GM10847 (cell line): Measurements from ENCODE around the gene CD63.

ENCODE experiments used
- POLR2A ChIP-seq: IDR thresholded peaks from 2 replicates; pipeline ENCODE4 v1.6.1; 2011; ENCODE audit not compliant: insufficient read length; ENCODE audit errors: extremely low read depth

Gene CD63

GRCh38 chr12:55706568-55707218 is 22.1 kb downstream of the CD63 start:
- TF ChIP-seq POLR2A: no peak

GRCh38 chr12:55705782-55706402 is 22.9 kb downstream of the CD63 start:
- TF ChIP-seq POLR2A: no peak

- no peak for TF ChIP-seq POLR2A
Measured at GRCh38 chr12:55704824-55705718, 23.7 kb downstream of the CD63 start.

DNA sequence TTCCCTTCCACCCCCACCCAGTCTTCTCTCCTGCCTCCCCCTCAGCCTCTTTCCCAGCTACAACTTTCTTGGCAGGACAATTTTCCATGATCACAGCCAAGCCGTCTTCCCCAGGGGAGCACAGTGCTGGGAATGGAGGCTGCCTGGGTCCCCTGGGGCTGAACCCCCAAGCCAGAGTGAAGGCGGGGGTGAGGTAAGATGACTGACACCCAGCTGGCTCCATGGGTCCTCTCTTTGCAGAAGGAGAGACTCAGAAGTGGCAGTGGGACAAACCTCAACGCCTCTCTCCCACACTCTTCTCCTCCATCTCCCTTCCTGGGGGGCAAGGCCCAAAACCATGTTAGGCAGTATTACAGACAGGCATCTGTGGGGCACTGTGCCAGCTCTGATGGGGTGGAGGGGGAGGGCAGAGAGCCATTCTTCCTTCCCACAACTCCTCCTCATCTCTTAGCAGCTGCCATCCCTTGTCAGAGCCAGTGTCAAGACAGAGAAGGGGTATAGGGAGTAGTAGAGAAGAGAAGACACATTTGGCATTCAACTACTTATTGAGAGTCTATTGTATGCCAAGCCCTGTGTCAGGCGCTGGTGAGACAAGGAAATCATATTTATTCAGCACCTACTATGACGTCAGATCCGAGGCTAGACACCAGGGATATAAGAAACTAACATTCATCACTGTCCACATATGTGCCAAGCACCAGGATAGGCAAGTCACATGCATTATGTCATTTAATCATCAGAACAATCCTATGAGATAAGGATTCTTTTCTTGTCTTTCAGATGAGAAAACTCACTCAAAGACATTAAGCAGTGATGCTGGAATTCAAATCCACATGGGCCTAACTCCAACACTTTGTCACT is 24.7 kb downstream of the CD63 start:
- TF ChIP-seq POLR2A: no peak

GRCh38 chr12:55703288-55703687 is 25.5 kb downstream of the CD63 start:
- no peak for TF ChIP-seq POLR2A

DNA sequence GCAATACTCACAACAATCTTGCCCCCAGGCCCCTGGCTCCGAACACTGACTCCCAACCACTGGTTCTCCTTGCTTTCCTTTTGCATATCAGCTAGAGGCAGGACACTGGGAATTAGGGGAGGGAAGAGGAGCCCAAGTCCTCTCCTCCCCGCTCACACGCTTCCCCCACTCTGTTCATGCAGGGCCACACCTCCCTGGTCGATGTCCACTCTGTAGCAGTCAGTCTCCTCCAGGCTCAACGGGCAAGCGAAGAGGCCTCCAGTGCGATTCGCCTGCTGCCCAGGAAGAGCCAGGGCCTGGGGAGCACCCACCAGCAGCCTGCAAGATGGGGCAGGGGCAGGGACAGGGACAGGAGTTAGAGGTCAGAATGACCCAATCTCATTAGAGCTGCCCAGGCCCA is 25.9 kb downstream of the CD63 start:
- TF ChIP-seq POLR2A: no peak

- no peak for TF ChIP-seq POLR2A
Measured at GRCh38 chr12:55700255-55701018, 28.4 kb downstream of the CD63 start.

DNA sequence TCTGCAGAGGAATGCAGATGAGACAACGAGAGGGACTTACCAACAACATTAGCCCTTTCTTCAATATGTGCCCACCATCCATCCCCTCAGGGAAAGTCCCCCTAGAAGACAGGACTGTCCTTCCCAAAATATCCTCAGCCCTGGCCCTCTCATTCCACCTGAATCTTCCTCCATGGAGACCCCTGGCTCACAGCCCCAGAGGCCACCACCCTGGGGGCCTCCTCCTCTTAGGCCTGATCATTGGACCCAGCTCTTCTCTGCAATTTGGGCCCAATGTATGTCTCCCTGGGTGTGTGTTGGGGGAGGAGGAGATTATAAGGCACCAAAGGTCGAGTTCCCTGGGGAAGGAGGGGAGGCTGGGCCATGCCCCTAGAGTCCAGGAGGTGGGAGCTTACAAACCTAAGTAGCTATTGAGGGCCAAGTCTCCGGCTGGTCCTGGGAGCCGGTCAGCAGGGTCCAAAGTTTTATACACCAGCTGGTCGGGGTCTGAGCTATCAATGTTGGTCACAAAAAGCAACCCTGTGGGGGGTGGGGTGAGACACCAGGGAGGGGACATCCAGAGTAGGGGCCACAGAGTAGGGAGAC is 29.2 kb downstream of the CD63 start:
- no peak for TF ChIP-seq POLR2A

DNA sequence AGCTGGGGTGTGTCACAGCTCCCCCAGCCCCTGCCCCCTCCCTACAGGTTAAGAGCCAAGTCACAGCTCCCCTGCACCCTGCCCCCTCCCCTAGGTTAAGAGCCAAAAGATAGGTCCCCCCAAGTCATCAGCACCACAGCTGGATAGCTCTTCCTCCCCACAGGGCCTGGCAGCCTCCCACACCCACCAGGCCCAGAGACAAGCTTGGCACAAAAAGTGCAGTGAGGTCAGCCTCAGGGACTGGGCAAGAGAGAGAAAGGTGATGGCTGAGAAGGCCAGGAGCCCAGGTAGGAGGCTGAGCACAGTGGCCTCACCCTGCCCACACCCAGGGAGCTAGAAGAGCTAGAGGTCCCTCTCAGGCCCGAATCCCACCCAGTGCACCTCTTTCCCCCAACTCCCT is 29.8 kb downstream of the CD63 start:
- TF ChIP-seq POLR2A: no peak

DNA sequence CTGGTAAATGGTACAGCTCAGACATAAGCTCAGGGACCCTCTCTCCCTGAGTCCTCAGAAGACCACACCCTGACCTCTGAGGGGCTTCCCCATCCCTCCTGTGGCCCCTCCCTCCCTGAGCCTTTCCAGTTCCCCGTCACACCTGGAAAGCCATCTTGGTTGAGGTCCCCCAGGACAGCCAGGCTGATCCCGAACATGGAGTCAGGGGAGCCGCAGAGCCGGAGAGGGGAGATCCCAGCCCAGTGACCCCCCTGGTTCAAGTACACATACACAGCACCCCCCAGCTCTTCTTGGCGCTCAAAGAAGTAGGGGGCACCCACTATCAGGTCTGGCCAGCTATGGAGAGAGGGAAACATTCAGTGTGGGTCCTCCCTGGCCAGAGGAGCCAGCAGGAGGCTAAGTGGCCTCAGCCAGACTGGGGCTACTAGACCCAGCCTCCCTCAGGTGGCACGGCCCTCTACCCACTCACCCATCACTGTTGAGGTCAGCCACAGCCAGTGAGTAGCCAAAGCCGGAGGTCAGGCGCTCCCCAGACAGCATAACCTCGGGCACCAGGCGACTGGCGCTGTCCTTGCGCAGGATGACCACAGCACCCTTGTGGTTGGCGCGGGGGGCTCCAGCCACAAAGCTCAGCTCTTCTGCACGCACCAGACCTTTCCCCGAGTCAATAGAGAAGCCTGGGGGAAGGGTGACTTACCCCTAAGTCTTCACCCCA is 30.4 kb downstream of the CD63 start:
- TF ChIP-seq POLR2A: no peak

DNA sequence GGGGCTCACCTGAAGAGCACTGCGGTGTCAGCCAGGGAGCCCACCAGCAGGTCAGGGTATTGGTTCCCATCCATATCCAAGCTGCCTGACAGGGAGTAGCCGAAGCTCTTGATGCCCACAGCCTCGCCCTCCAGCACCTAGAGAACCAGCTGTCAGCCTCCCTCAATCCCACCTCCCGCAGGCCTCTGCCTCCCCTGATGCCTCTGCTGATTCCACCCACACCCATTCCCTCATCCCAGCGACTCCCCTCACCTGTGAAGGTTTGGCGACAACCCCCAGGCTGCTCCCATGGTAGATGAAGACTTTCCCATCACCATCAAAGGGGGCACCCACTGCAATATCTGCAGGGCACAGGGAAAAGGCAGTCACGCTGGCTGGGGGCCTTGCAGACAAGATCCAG is 31.1 kb downstream of the CD63 start:
- TF ChIP-seq POLR2A: no peak

DNA sequence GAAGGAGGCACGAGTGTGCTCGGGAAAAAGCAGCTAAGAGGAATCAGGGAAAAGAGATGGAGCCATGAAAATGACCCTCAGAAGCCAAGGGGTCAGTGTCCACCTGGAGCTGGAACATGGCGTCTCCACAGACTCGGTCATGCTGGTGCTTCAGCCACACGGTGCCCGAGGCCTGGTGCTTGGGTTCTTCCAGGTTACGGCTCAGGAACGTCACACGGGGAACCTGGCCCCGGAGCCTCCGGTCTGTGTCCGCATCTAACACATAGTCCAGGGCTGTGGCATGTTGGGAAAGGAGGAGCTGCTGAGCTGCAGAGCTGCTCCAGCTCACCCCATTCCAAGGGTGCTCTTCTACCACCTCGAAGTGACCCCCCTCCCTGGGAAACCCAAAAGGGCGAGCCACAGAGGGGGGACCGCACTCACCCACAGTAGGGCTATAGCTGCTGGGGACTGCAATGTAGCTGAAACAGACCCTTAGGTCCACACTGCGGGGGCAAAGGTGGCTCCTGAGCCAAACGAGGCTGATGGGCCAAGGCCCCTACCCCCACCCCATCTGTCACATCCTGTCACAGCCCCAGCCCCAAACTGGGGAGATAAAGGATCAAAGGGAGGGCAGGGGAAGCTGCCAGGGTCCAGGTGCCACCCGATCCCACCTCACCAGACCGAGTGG is 31.9 kb downstream of the CD63 start:
- TF ChIP-seq POLR2A: no peak

- no peak for TF ChIP-seq POLR2A
Measured at GRCh38 chr12:55696141-55696540, 32.7 kb downstream of the CD63 start.
